HG03103 (cell line): ENCODE data around the gene SLC26A9.

Source experiments
- ATAC-seq: cut with Tn5 transposase; IDR thresholded peaks from one replicate; pipeline ENCODE4 v1.9.1; 2021; ENCODE audit warnings: low read depth; ENCODE audit not compliant: unreplicated experiment

The SLC26A9 gene

GRCh38 chr1:205928317-205928716, 14.9 kb downstream of the SLC26A9 start:
- no peak for ATAC-seq

- ATAC-seq: no peak
Measured at GRCh38 chr1:205927676-205928075, 15.6 kb downstream of the SLC26A9 start.

GRCh38 chr1:205927247-205927646, 16.0 kb downstream of the SLC26A9 start:
- ATAC-seq: no peak

- ATAC-seq: no peak
Measured at GRCh38 chr1:205926636-205927035, 16.6 kb downstream of the SLC26A9 start.

GRCh38 chr1:205926213-205926612, 17.0 kb downstream of the SLC26A9 start:
- no peak for ATAC-seq

- ATAC-seq: no peak
Measured at GRCh38 chr1:205925736-205926135, 17.5 kb downstream of the SLC26A9 start.

GRCh38 chr1:205924460-205924790, 18.8 kb downstream of the SLC26A9 start:
- ATAC-seq: no peak

- no peak for ATAC-seq
Measured at GRCh38 chr1:205923651-205924459, 19.4 kb downstream of the SLC26A9 start.

- no peak for ATAC-seq
Measured at GRCh38 chr1:205922806-205923205, 20.4 kb downstream of the SLC26A9 start.

- ATAC-seq: no peak
Measured at GRCh38 chr1:205922314-205922713, 20.9 kb downstream of the SLC26A9 start.

- ATAC-seq: no peak
Measured at GRCh38 chr1:205921570-205921909, 21.7 kb downstream of the SLC26A9 start.

- no peak for ATAC-seq
Measured at GRCh38 chr1:205920861-205921569, 22.2 kb downstream of the SLC26A9 start.

- no peak for ATAC-seq
Measured at GRCh38 chr1:205920159-205920558, 23.1 kb downstream of the SLC26A9 start.

- ATAC-seq: no peak
Measured at GRCh38 chr1:205918955-205919746, 24.1 kb downstream of the SLC26A9 start.

- no peak for ATAC-seq
Measured at GRCh38 chr1:205917466-205918238, 25.6 kb downstream of the SLC26A9 start.

- ATAC-seq: no peak
Measured at GRCh38 chr1:205916541-205916940, 26.7 kb downstream of the SLC26A9 start.

GRCh38 chr1:205915354-205915990, 27.8 kb downstream of the SLC26A9 start:
- ATAC-seq: no peak

GRCh38 chr1:205914730-205915129, 28.5 kb downstream of the SLC26A9 start:
- ATAC-seq: no peak

GRCh38 chr1:205914155-205914507, 29.1 kb downstream of the SLC26A9 start:
- ATAC-seq: no peak

GRCh38 chr1:205913451-205914154, 29.7 kb downstream of the SLC26A9 start:
- ATAC-seq: no peak
